Ascending aorta (tissue), 2 donors: ENCODE data around the gene IL1A. TPM values are rescaled to one million over a fixed set of nuclear protein-coding genes. Genes with fewer than 3 reads are reported as not detected.

Experiments
- DNase-seq, 2 donors: peaks; one replicate each; pipeline ENCODE4 v3.0.0-alpha.2; 2019; ENCODE audit warnings: low spot score in 2 of 2
- H3K27ac ChIP-seq, 2 donors: fragments of 200-600 bp; sonication (generic); one replicate each; pipeline ENCODE4 v1.5.1; 2016 to 2017; ENCODE audit warnings: mild to moderate bottlenecking in 1 of 2
- H3K27me3 ChIP-seq: fragments of 200-600 bp; sonication (generic); one replicate; pipeline ENCODE4 v1.5.1; 2017
- H3K36me3 ChIP-seq, 2 donors: fragments of 200-600 bp; sonication (generic); one replicate each; pipeline ENCODE4 v1.5.1; 2016
- H3K4me1 ChIP-seq, 2 donors: fragments of 200-600 bp; sonication (generic); one replicate each; pipeline ENCODE4 v1.5.1; 2016 to 2017; ENCODE audit warnings: mild to moderate bottlenecking in 1 of 2
- H3K4me3 ChIP-seq, 2 donors: fragments of 200-600 bp; sonication (generic); one replicate each; pipeline ENCODE4 v1.5.1; 2016 to 2017; ENCODE audit warnings: mild to moderate bottlenecking in 1 of 2
- H3K9me3 ChIP-seq, 2 donors: fragments of 200-600 bp; sonication (generic); one replicate each; pipeline ENCODE4 v1.5.1; 2016
- CTCF ChIP-seq, 3 experiments: fragments of 200-600 bp in 2 of 3; fragments of 450-650 bp in 1 of 3; sonication (generic) in 2 of 3; IDR thresholded peaks; one replicate each; pipeline ENCODE4 v1.5.1; 2016 to 2019; ENCODE audit warnings: antibody characterized with exemption in 3 of 3, mild to moderate bottlenecking in 1 of 3, moderate library complexity in 1 of 3
- intact Hi-C: fragments of 100-400 bp; cut with DNase I; formaldehyde crosslinking; loops from one replicate; pipeline ENCODE4 v1.15.1; 2023
- total RNA-seq: library from RNA; depleted of rRNA; stranded (reverse); fragments of >200 nt; gene quantifications from one replicate; pipeline ENCODE4 v1.1.0, GENCODE V29; 2016

IL1A gene
- total RNA-seq, 1 donor from 2014 or later, result not detected

GRCh38 chr2:112831513-112831845 is 47.2 kb upstream of the IL1A start:
- Histone ChIP-seq H3K4me1 (no peaks in the 10 kb centered on the region), H3K9me3 (no peaks in the 10 kb centered on the region), H3K4me3 (no peak overlapping the region), H3K27me3 (no peaks in the 10 kb centered on the region), H3K36me3 (no peaks in the 10 kb centered on the region), H3K27ac (no peak overlapping the region)
- no peak for DNase-seq
- TF ChIP-seq CTCF (IDR thresholded peaks at IDR 0.05), result no peak
- intact Hi-C loops, result no loop called here

- no peak for TF ChIP-seq CTCF (IDR thresholded peaks at IDR 0.05)
- H3K36me3 ChIP-seq, result no peaks in the 10 kb centered on the region
- DNase-seq, result no peak
- H3K27me3 ChIP-seq, result no peaks in the 10 kb centered on the region
- H3K9me3 ChIP-seq, result no peaks in the 10 kb centered on the region
- no peaks in the 10 kb centered on the region for H3K4me1 ChIP-seq
- intact Hi-C loops, result no loop called here
- no peak overlapping the region for H3K4me3 ChIP-seq
- no peak overlapping the region for H3K27ac ChIP-seq
These were observed 46.6 kb upstream of the IL1A start for GRCh38 chr2:112830682-112831512.

GRCh38 chr2:112829961-112830681 is 45.8 kb upstream of the IL1A start:
- intact Hi-C loops, result no loop called here
- no peak for TF ChIP-seq CTCF (IDR thresholded peaks at IDR 0.05)
- Histone ChIP-seq H3K36me3 (no peaks in the 10 kb centered on the region), H3K9me3 (no peaks in the 10 kb centered on the region), H3K4me3 (no peak overlapping the region), H3K4me1 (no peaks in the 10 kb centered on the region), H3K27me3 (no peaks in the 10 kb centered on the region), H3K27ac (no peak overlapping the region)
- DNase-seq, result no peak

- no peak for DNase-seq
- no peak overlapping the region for H3K27ac ChIP-seq
- no peaks in the 10 kb centered on the region for H3K4me1 ChIP-seq
- intact Hi-C loops, result no loop called here
- no peak overlapping the region for H3K4me3 ChIP-seq
- no peaks in the 10 kb centered on the region for H3K36me3 ChIP-seq
- no peak for TF ChIP-seq CTCF (IDR thresholded peaks at IDR 0.05)
- H3K9me3 ChIP-seq, result no peaks in the 10 kb centered on the region
- no peaks in the 10 kb centered on the region for H3K27me3 ChIP-seq
These were observed 45.0 kb upstream of the IL1A start for GRCh38 chr2:112829101-112829960.

- intact Hi-C loops, result no loop called here
- no peak for TF ChIP-seq CTCF (IDR thresholded peaks at IDR 0.05)
These were observed 44.0 kb upstream of the IL1A start for GRCh38 chr2:112828251-112828691.

More at GRCh38 chr2:112828251-112828691, 44.0 kb upstream of the IL1A start:
- H3K4me3 ChIP-seq, result no peak overlapping the region
- no peaks in the 10 kb centered on the region for H3K4me1 ChIP-seq
- DNase-seq, result no peak
- H3K36me3 ChIP-seq, result no peaks in the 10 kb centered on the region
- H3K27ac ChIP-seq, result no peak overlapping the region
- H3K9me3 ChIP-seq, result no peaks in the 10 kb centered on the region
- no peaks in the 10 kb centered on the region for H3K27me3 ChIP-seq
